IMR-90 (cell line): ENCODE results near the gene PLCH1. TPM values are rescaled to one million over a fixed set of nuclear protein-coding genes. Genes with fewer than 3 reads are reported as not detected.

Source experiments
- ATAC-seq: fragments of 200-7000 bp; cut with Tn5 transposase; 2 replicates; pipeline ENCODE4 v1.9.1; 2020; ENCODE audit warnings: low read depth, mild to moderate bottlenecking, moderate library complexity
- BruUV-seq: library from RNA; stranded (reverse); fragments of 400-500 nt; replicated peaks from 2 replicates; lab custom pipeline; 2021; lab: Mats Ljungman, UMichigan
- CTCF ChIA-PET: fragments of 300-600 bp; formaldehyde crosslinking; extraction: SDS; loops from one replicate; lab custom pipeline; 2021; ENCODE audit warnings: antibody characterized with exemption; lab: Yijun Ruan, JAX
- POLR2A ChIA-PET: fragments of 300-600 bp; sonication (Branson Sonifier 250); formaldehyde crosslinking; loops from one replicate; lab custom pipeline; 2022; ENCODE audit warnings: antibody characterized with exemption; ENCODE audit not compliant: unreplicated experiment; lab: Charles Lee
- DNase-seq: peaks from one replicate; pipeline ENCODE4 v3.0.0; 2013
- H2AFZ ChIP-seq: replicated peaks from 2 replicates; pipeline ENCODE3; 2013; ENCODE audit warnings: low read length, mild to moderate bottlenecking; ENCODE audit not compliant: poor library complexity
- H2AK5ac ChIP-seq: 2 replicates; pipeline ENCODE4 v1.6.1; 2013; ENCODE audit warnings: low read depth, low read length, inconsistent platforms
- H2AK9ac ChIP-seq: replicated peaks from 2 replicates; pipeline ENCODE3; 2013; ENCODE audit warnings: mild to moderate bottlenecking, low read depth, low read length, moderate library complexity; ENCODE audit not compliant: poor library complexity
- H2BK120ac ChIP-seq: 2 replicates; pipeline ENCODE4 v1.6.1; 2013; ENCODE audit warnings: low read depth, low read length, inconsistent platforms
- H2BK15ac ChIP-seq: 3 replicates; pipeline ENCODE4 v1.6.1; 2013; ENCODE audit warnings: low read depth, low read length, inconsistent platforms
- H2BK20ac ChIP-seq: 2 replicates; pipeline ENCODE4 v1.6.1; 2013; ENCODE audit warnings: low read depth, mild to moderate bottlenecking, inconsistent platforms, low read length, moderate library complexity
- H2BK5ac ChIP-seq: 2 replicates; pipeline ENCODE4 v1.6.1; 2013; ENCODE audit warnings: mild to moderate bottlenecking, low read depth, low read length, inconsistent platforms; ENCODE audit not compliant: poor library complexity, severe bottlenecking
- H3K14ac ChIP-seq: replicated peaks from 2 replicates; pipeline ENCODE4 v1.6.1; 2013; ENCODE audit warnings: low read depth, low read length, inconsistent platforms
- H3K18ac ChIP-seq: 2 replicates; pipeline ENCODE4 v1.6.1; 2013; ENCODE audit warnings: low read depth, low read length, control low read depth
- H3K23ac ChIP-seq: 2 replicates; pipeline ENCODE4 v1.6.1; 2013; ENCODE audit warnings: low read depth, low read length, inconsistent platforms
- H3K27ac ChIP-seq: 2 replicates; pipeline ENCODE4 v1.5.1; 2013; ENCODE audit warnings: mild to moderate bottlenecking, control low read depth, low read length; ENCODE audit not compliant: insufficient read depth
- H3K27me3 ChIP-seq: 2 replicates; pipeline ENCODE4 v1.6.1; 2013; ENCODE audit warnings: low read length; ENCODE audit not compliant: control insufficient read depth, insufficient read depth
- H3K36me3 ChIP-seq: 2 replicates; pipeline ENCODE4 v1.6.1; 2013; ENCODE audit warnings: low read length, mixed read lengths; ENCODE audit not compliant: control insufficient read depth, insufficient read depth
- H3K4ac ChIP-seq: 2 replicates; pipeline ENCODE4 v1.6.1; 2013; ENCODE audit warnings: low read depth, low read length, inconsistent platforms
- H3K4me1 ChIP-seq: 2 replicates; pipeline ENCODE4 v1.6.1; 2013; ENCODE audit warnings: low read length, mixed read lengths; ENCODE audit not compliant: control insufficient read depth, insufficient read depth
- H3K4me2 ChIP-seq: 2 replicates; pipeline ENCODE4 v1.6.1; 2013; ENCODE audit warnings: low read depth, mild to moderate bottlenecking, control low read depth, low read length, moderate library complexity
- H3K4me3 ChIP-seq: 2 replicates; pipeline ENCODE4 v1.5.1; 2013; ENCODE audit warnings: low read depth, mild to moderate bottlenecking, control low read depth, low read length, moderate library complexity; ENCODE audit not compliant: insufficient read depth
- H3K56ac ChIP-seq: 2 replicates; pipeline ENCODE4 v1.6.1; 2013; ENCODE audit warnings: low read length, inconsistent platforms; ENCODE audit not compliant: insufficient read depth; ENCODE audit errors: extremely low read depth
- H3K79me1 ChIP-seq, 2 experiments: 2 replicates each; pipeline ENCODE4 v1.6.1; 2013; ENCODE audit warnings: low read length in 2 of 2, inconsistent platforms in 1 of 2, low read depth in 1 of 2
- H3K9ac ChIP-seq: 2 replicates; pipeline ENCODE4 v1.6.1; 2013; ENCODE audit warnings: low read depth, low read length, control low read depth
- H3K9me1 ChIP-seq: 2 replicates; pipeline ENCODE4 v1.6.1; 2013; ENCODE audit warnings: low read length, inconsistent platforms; ENCODE audit not compliant: insufficient read depth
- H3K9me3 ChIP-seq: 2 replicates; pipeline ENCODE4 v1.6.1; 2013; ENCODE audit warnings: low read length; ENCODE audit not compliant: control insufficient read depth, insufficient read depth
- H4K20me1 ChIP-seq: 2 replicates; pipeline ENCODE4 v1.6.1; 2013; ENCODE audit warnings: low read length, inconsistent platforms; ENCODE audit not compliant: insufficient read depth
- H4K5ac ChIP-seq: 2 replicates; pipeline ENCODE4 v1.6.1; 2013; ENCODE audit warnings: mild to moderate bottlenecking, low read depth, low read length, control low read depth
- H4K8ac ChIP-seq, 2 experiments: 2 replicates each; pipeline ENCODE4 v1.6.1; 2013; ENCODE audit warnings: low read depth in 2 of 2, low read length in 2 of 2, control low read depth in 1 of 2, inconsistent platforms in 1 of 2
- H4K91ac ChIP-seq: 2 replicates; pipeline ENCODE4 v1.6.1; 2013; ENCODE audit warnings: low read depth, low read length, inconsistent platforms; ENCODE audit not compliant: insufficient read depth
- CEBPB ChIP-seq: IDR thresholded peaks from 2 replicates; pipeline ENCODE4 v1.6.1; 2012; ENCODE audit warnings: low read depth, low read length, improper control_type of control experiment
- CHD1 ChIP-seq: IDR thresholded peaks from 2 replicates; pipeline ENCODE4 v1.6.1; 2012; ENCODE audit warnings: low read depth, low read length, improper control_type of control experiment
- RCOR1 ChIP-seq: IDR thresholded peaks from 2 replicates; pipeline ENCODE4 v1.6.1; 2012; ENCODE audit warnings: mild to moderate bottlenecking, low read length, improper control_type of control experiment; ENCODE audit not compliant: insufficient replicate concordance
- WGBS, 2 experiments: methylation state at CpG; one replicate each; pipeline versions ENCODE4 v1.1.5 to v1.1.7; 2013; ENCODE audit warnings: missing lambda C conversion rate in 2 of 2; ENCODE audit not compliant: insufficient read length in 1 of 2; ENCODE audit errors: extremely low coverage in 2 of 2; 5-methylcytosine and 5-hydroxymethylcytosine counted together
- dilution Hi-C: fragments of 300-500 bp; cut with HindIII; formaldehyde crosslinking; loops from one replicate; pipeline ENCODE4 v1.14.3; 2018; ENCODE audit warnings: low sequenced_read_pairs; ENCODE audit not compliant: unreplicated experiment
- in situ Hi-C: fragments of 300-500 bp; cut with MboI; formaldehyde crosslinking; loops from 3 replicates; pipeline ENCODE4 v1.14.3; 2019; ENCODE audit warnings: low sequenced_read_pairs, inconsistent platforms, mixed read lengths
- intact Hi-C: fragments of 100-400 bp; cut with micrococcal nuclease; formaldehyde crosslinking; loops from 2 replicates; pipeline ENCODE4 v1.10.0; 2022
- polyA plus RNA-seq, 3 experiments: library from polyadenylated mRNA; depleted of rRNA; stranded (reverse); fragments of >200 nt; gene quantifications; 2 replicates each; pipeline ENCODE4 v1.2.3, GENCODE V29; 2012; ENCODE audit warnings: low replicate concordance in 1 of 3
- total RNA-seq: library from RNA; depleted of rRNA; stranded (reverse); fragments of >200 nt; gene quantifications from 2 replicates; pipeline ENCODE4 v1.2.3, GENCODE V29; 2012

PLCH1 gene
- total and polyA plus RNA-seq, 2 of the 4 experiments (the other 2 are of a cell fraction): not detected

GRCh38 chr3:155356594-155357370, 388.1 kb downstream of the PLCH1 start:
- POLR2A ChIA-PET: no interaction called here
- in situ Hi-C loops: loop anchor here (10.0 kb wide), 1 partner anchor 348 kb away; no protein-coding TSS in a partner anchor
- Histone ChIP-seq H3K27ac (no peak overlapping the region), H2BK20ac (no peak overlapping the region), H4K8ac (no peak overlapping the region), H2BK15ac (no peak overlapping the region), H3K14ac (no peak overlapping the region), H3K9me3 (no peaks in the 10 kb centered on the region), H3K9ac (no peak overlapping the region), H4K91ac (no peak overlapping the region), H3K4me2 (no peak overlapping the region), H2BK5ac (no peak overlapping the region), H4K5ac (no peak overlapping the region), H2AFZ (no peak overlapping the region), H3K4ac (no peak overlapping the region), H2BK120ac (no peak overlapping the region), H3K56ac (no peak overlapping the region), H3K79me1 (no peaks in the 10 kb centered on the region), H2AK9ac (no peak overlapping the region), H4K20me1 (no peaks in the 10 kb centered on the region), H3K23ac (no peak overlapping the region), H3K27me3 (peaks cover 4% of the 10 kb centered on the region), H2AK5ac (no peak overlapping the region), H3K4me3 (no peak overlapping the region), H3K18ac (no peak overlapping the region), H3K4me1 (no peaks in the 10 kb centered on the region), H3K36me3 (no peaks in the 10 kb centered on the region), H3K9me1 (no peaks in the 10 kb centered on the region)
- 33% methylated on average over 1 of the region's 7 CpGs; no CpG with 5 or more reads in 1 of the 2 experiments for WGBS, 2 experiments
- BruUV-seq: no TSS peak
- CTCF ChIA-PET: no interaction called here
- intact Hi-C loops: no loop called here
- ATAC-seq (no peak), DNase-seq (no peak)
- dilution Hi-C loops: no loop called here
- TF ChIP-seq CHD1 (no peak), CEBPB (no peak), RCOR1 (no peak)
